Suppressor macrophage (primary cell): Measurements from ENCODE around the gene ERH.
"Not testable (repeated sequence)": the region's sequence is repeated elsewhere in the genome, so short reads cannot be mapped to it uniquely, and the experiment has no call there.

Experiments
- DNase-seq, 4 experiments: peaks; one replicate each; pipeline ENCODE4 v3.0.0-alpha.2; 2020 to 2022

The ERH gene

DNA sequence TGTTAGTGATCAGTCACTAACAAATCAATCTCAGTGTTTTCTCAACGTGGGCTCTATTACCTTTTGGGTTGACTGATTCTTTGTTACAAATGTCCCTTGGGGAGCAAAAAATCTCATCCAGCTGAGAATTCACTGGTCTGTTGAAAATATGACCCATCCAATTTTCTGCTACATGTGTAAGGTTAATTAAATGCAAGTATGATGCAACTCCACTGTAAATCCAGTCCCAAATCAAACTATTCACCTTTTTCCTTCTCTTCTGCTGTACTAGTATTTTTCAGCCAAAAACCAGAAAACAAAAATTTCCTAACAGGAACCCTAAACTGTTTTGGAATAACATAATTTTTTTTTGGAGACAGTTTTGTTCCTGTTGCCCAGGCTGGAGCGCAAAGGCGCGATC is 2.2 kb downstream of the ERH start:
- DNase-seq = no peak

DNA sequence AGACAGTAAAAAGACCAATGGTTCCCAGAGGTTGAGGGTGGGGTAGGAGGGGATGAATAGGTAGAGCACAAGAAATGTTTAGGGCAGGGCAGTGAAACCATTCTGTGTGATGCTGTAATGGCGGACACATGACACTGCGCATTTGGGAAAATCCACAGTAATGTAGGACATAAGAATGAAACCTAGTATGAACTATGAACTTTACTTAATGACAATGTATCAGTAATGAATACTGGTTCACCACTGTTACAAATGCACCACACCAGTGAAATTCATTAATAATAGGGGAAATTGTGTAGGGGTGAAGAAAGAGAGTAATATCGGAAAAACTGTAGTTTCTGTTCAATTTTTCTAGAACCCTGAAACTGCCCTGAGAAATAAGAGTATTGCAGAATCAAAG is 5.6 kb downstream of the ERH start:
- no peak for DNase-seq

DNA sequence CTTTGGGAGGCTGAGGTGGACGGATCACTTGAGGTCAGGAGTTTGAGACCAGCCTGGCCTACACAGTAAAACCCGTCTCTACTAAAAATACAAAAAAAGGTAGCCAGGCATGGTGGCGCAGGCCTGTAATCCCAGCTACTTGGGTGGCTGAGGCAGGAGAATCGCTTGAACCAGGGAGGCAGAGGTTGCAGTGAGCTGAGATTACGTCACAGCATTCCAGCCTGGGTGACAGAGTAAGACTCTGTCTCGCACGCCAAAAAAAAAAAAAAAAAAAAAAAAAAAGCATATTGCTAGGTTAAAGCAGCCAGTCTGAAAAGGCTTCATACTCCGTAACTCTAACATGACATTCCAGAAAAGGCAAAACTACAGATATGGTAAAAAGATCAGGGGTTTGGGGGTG is 6.7 kb downstream of the ERH start:
- DNase-seq = not testable (repeated sequence)

- DNase-seq = no peak
Measured at GRCh38 chr14:69387311-69387710, 10.8 kb downstream of the ERH start.

DNA sequence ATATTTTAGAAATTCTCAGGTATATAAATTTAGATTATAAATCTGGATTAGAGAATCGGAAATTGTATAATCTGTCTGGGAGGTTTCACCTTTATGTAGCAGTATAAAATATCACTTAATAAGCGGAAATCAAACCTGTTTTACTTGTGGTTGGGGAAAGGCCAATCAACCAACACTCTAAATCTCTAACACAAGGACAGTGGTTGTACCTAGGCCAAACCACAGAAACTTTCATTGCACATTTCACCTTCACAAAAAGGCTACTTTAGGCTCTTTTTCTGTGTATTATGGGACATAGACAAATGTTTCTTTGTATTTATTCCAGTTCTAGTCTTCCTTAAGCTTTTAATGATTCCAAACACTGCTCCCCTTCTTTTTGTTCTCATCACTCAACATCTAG is 19.8 kb downstream of the ERH start:
- no peak for DNase-seq

GRCh38 chr14:69376439-69376838 is 21.7 kb downstream of the ERH start:
- DNase-seq = peak; percentile 46 to 91 (median 70)

DNA sequence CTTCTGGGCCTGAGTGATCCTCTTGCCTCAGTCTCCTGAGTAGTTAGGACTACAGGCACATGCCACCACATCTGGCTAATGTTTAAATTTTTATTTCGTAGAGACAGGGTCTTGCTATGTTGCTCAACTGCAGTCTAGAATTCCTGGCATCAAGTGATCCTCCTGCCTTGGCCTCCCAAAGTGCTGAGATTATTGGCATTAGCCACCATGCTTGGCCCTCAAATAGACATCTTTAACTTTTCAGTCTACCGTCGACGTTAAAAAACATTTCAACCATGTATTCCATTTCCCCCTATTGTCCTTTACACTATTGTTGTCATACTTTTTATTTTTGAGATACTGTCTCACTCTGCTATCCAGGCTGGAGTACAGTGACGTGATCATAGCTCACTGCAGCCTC is 22.4 kb downstream of the ERH start:
- DNase-seq = no peak

DNA sequence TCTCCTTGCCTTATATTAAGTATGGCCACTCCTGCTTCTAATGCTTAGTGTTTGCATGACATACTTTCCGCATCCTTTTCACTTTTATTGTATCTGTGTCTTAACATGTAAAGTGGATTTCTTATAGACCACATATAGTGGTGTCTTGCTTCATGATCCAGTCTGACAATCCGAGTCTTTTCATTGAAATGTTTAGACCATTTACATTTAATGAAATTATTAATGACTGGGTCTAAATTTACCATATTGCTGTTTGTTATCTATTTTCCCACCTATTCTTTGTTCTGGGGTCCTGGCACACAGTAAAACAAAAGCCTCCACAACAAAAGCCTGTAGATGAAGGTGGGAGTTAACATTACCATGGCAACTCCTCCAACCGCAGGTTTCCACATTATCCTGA is 22.9 kb downstream of the ERH start:
- DNase-seq = no peak

DNA sequence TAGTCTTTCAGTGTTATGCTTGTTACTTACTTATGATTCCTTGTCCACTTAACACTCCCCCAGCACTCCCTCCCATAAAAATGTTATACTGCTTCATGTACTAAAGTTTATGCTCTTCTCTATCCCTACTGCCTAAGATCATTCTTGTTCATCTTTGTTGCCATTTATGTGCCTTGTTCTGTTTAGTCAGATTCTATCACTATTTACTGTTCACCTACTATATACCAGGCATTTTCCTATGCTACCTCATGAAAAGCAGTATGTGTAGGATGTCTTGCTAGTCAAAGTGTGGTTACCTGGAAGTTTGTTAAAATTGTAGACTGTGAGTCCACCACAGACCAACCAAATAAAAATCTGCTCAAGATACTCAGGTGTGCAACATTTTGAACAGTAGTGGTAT is 23.9 kb downstream of the ERH start:
- no peak for DNase-seq

DNA sequence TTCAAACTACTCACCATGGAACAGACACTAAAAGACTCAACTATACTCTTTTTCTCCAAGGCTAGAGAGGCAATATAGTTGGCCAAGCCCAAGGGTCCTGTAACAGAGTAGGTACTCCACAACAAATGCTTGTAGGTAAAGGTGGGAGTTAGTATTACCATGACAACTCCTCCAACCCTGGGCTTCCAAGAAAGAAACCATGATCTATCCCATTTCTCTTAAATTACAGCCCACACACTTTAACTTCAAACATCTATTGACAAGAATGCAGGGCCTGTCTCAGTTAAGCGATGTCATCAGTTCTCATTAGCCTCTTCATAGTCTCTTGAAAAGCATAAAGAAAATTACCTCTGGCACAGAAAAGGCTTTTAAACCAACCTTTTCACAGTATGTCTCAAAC is 25.0 kb downstream of the ERH start:
- no peak for DNase-seq

- no peak for DNase-seq
Measured at GRCh38 chr14:69372146-69372545, 26.0 kb downstream of the ERH start.

- DNase-seq = no peak
Measured at GRCh38 chr14:69370061-69370460, 28.0 kb downstream of the ERH start.

- DNase-seq = no peak
Measured at GRCh38 chr14:69368381-69368780, 29.7 kb downstream of the ERH start.

- no peak for DNase-seq
Measured at GRCh38 chr14:69366761-69367160, 31.3 kb downstream of the ERH start.

DNA sequence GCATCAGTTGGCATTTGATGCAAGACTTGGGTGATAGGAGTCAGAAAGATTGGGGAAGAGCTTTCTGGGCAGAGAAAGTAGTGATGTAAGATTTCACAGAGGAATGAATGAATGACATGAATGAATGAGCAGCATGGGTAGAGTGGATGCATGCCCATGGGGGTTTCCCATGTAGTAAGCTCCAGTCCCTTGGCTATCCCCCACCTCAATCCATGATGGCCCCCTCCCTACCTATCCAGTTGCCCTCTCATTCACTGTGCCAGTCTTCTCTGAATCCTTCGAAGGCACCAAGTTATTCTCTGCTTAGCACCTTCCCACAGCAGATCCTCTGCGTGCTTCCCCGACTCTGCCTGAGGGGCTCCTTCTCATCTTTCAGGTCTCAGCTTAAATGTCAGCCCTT is 32.0 kb downstream of the ERH start:
- no peak for DNase-seq

GRCh38 chr14:69364378-69364777 is 33.7 kb downstream of the ERH start:
- DNase-seq = no peak

DNA sequence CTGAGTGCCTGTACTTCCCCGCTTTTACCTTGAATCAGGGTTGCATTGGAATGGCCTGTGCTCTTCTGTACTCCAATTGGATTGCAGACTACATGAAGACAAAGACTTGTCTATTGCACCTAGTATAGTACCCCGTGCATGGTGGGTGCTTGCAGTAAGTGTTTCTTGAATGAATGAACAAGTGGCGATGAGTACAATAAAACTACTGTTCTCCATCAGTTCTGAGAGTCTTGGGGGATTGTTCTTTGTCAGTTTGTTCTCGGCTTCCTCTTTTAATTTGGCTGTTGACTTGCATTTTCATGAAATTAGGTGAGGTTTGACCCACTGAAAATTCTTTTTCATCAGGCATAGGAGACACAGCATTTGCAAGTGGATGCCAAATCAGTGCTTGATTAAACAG is 34.1 kb downstream of the ERH start:
- DNase-seq = no peak

DNA sequence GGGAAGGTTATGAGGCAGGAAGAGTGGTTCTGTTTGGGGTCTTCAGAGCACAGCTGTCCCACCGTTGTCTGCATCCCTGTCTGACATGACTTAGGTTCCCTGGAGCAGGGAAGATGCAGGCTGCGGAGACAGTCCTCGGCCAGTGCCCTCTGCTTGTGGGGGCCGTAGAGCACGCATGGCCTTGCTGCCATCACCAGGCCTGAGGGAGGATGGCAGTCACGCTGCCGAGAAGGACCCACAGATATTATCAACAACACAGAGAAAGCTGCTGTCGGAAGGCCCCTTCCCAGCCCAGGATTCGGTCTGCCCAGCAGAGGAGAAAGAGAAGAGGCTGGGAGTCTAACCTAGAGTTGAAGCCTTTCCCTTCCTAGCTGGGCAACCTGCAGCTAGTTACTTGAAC is 35.0 kb downstream of the ERH start:
- DNase-seq = no peak

- DNase-seq = no peak
Measured at GRCh38 chr14:69360438-69361108, 37.5 kb downstream of the ERH start.

- DNase-seq = no peak
Measured at GRCh38 chr14:69358966-69359365, 39.1 kb downstream of the ERH start.

DNA sequence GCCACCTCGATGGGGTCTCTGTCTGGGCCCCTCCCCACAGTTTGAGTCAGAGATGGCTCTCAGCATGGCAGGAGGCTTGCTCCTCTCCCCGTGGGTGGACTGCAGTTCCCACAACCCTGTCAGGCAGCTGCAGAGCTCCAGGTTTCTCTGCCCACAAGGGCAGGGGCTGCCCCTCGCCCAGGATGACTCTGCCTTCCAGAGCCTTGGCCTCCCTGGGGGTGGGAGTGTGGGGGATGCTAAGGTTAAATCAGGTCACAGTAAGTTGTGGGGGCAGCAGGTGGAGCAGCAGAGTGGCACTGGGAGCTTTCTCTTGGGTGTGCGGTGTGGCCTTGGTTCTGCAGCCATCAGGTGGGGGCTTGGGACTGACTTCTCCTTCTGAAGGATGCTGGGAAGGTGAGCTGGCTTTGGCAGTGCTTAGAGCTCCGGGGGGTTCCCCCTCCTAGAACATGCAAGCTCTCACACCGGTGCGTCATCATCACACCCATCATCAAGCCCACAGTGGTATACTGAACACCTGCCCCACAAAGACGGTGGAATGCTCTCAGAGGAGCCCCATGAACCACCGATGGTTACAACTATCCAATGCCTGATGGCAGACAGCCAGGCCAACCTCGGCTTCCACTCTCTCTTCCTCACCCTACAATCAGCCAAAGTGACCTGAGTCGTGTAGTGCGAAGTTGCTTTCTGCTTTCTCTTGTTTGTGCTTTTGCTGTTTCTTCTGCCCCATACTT is 39.7 kb downstream of the ERH start:
- DNase-seq = no peak

DNA sequence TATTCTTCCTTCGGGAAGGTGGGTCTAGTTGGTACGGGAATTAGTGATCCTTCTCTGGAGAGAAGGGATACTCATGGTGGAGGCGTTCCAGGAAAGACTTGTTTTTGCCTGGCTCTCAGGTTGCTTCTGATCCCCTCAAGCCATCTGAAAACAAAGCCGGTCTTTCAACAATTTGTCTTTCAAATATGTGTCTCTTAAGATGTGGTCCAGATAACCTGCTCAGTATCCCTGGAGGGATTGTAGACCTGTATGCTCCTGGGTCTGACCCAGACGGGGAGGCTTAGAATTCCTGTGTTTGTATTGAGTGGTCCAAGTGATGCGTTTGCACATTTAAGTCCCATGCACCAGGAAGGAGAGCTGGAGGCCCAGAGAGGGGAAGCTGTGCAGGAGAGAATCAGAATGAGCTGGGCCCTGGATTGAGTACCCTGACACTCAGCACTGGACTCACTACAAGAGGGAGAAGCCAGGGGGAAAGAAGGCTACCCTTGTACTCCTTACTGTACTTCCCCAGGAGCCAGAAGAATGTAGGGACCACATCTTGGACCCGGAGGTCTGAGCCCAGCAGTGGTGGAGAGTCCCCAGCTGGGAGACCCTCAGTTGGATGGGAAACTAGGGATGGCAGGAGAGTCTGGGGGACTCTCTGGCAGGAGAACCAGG is 40.4 kb downstream of the ERH start:
- no peak for DNase-seq

DNA sequence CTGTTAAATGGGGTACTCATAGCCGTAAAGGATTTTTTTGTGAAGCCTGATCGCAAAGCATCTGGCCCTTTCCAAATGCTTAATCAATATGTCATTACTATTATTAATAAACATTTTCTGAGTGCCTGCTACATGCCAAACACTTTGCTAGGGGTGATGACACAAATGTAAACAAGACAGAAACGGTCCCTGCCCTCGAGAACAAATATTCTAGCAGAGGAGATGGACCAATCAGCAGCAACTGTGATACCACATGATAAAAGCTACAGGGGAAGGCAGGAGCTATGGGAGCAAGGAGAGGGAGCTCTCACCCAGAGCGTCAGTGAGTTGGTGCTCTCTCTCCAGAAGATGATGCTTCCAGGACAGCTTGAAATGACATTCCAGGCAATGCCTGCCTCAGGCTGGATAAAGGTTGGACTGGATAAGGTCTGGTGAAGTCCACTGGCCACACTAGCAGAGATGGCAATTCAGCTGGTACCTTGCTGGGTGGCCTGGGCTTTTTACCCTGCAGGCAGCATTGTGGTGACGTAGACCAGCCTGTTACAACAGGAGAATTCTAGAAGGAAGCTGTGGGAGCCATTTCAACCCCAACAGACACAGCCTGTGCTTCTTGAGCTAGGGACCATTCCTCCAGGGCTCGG is 41.1 kb downstream of the ERH start:
- no peak for DNase-seq
